ENCODE measurements around the gene RNF8. TPM values are rescaled to one million over a fixed set of nuclear protein-coding genes. Genes with fewer than 3 reads are reported as not detected.
"Not testable (repeated sequence)": the region's sequence is repeated elsewhere in the genome, so short reads cannot be mapped to it uniquely, and the experiment has no call there.

RNF8 gene
- total RNA-seq, 1 donor from 2014 or later: 13.1 TPM

DNA sequence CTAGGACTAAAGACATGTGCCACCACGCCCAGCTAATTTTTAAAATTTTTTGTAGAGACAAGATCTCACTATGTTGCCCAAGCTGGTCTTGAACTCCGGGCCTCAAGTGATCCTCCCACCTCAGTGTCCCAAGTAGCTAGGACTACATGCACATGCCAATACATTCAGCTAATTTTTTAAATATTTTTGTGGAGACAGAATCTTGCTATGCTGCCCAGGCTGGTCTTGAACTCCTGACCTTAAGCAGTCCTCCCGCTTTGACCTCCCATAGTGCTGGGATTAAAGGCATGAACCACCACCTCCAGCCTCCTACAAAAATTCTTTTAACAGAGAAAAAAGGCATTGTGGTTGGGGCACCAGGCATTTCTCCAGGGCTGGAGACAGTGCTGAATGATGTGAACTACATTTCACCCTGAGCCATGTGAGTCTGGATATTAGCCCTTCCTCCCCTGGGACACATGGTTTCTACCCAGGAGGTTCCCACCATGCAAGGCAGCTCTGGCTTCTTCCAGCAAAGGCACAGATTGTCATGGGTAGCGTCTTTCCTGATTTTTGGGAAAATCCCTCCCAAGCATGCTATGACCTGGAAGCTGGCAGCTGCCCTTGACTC, 42.9 kb downstream of the RNF8 start:
- no peaks in the 10 kb centered on the region for H3K27me3 ChIP-seq (ENCODE audit: low read depth)
- no peak for ATAC-seq
- TF ChIP-seq, protein P1, sequence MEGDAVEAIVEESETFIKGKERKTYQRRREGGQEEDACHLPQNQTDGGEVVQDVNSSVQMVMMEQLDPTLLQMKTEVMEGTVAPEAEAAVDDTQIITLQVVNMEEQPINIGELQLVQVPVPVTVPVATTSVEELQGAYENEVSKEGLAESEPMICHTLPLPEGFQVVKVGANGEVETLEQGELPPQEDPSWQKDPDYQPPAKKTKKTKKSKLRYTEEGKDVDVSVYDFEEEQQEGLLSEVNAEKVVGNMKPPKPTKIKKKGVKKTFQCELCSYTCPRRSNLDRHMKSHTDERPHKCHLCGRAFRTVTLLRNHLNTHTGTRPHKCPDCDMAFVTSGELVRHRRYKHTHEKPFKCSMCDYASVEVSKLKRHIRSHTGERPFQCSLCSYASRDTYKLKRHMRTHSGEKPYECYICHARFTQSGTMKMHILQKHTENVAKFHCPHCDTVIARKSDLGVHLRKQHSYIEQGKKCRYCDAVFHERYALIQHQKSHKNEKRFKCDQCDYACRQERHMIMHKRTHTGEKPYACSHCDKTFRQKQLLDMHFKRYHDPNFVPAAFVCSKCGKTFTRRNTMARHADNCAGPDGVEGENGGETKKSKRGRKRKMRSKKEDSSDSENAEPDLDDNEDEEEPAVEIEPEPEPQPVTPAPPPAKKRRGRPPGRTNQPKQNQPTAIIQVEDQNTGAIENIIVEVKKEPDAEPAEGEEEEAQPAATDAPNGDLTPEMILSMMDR (IDR thresholded peaks at IDR 0.05): no peak

DNA sequence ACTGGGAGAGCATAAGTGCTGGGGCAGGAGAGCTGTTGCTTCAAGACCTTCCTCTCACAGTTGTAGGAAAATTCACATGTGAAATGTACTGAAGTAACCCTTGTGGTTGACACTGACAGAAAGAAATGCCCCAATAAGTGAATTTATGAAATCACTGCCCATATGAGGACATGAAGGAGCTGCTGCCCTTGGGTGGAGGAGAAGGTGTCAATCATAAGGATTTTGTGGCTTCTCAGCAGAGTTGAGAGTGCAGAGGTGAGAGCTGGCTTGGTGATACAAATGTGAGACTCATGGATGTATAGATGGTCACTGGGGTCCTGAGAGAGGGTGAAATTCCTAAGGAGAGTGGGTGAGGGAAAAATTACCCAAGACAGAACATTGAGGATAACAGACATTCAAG, 45.3 kb downstream of the RNF8 start:
- Histone ChIP-seq H3K9me3 (no peaks in the 10 kb centered on the region), H3K4me3 (no peak overlapping the region), H3K4me1 (no peaks in the 10 kb centered on the region), H3K27me3 (ENCODE audit: low read depth) (no peaks in the 10 kb centered on the region), H3K27ac (no peak overlapping the region), H3K36me3 (no peaks in the 10 kb centered on the region)
- ATAC-seq (no peak), DNase-seq (no peak)
- intact Hi-C loops (cut with DNase I): no loop called here
- TF ChIP-seq, protein P1 (IDR thresholded peaks at IDR 0.05): no peak

More for the DNA sequence above, 42.9 kb downstream of the RNF8 start:
- Histone ChIP-seq H3K4me3 (no peak overlapping the region), H3K4me1 (no peaks in the 10 kb centered on the region), H3K27ac (no peak overlapping the region), H3K9me3 (no peaks in the 10 kb centered on the region), H3K36me3 (peaks cover 12% of the 10 kb centered on the region)
- DNase-seq: no peak
- intact Hi-C loops (cut with DNase I): no loop called here

DNA sequence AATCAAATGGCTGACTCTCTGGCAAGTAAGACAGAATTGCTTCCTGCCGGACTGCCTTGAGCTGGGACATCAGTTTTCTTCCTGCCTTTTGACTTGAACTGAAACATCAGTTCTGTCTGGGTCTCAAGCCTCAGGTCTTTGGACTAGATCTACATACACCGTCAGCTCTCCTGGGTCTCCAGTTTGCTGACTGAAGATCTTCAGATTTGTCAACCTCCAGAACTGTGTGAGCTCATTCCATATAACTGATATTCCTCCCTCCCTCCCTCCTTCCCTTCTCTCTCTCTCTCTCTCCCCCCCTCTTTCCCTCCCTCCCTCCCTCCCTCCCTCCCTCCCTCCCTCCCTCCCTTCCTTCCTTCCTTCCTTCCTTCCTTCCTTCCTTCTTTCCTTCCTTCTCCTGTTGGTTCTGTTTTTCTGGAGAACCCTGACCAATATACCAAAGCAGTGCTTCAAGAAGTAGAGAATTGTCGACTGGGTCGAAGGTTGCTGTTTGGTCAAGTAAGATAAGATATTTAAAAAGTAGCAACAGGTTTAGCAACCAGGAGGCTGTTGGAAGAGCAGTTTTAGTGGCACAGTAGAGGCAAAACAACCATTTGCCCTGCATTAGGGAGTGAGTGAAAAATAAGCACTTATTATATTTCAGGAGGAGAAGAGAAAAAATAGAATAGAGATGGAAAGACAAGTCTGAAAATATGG, 46.2 kb downstream of the RNF8 start:
- no peak overlapping the region for H3K27ac ChIP-seq
- no peak for DNase-seq
- no peaks in the 10 kb centered on the region for H3K9me3 ChIP-seq
- H3K36me3 ChIP-seq: no peaks in the 10 kb centered on the region
- no peaks in the 10 kb centered on the region for H3K4me1 ChIP-seq
- ATAC-seq: no peak
- H3K4me3 ChIP-seq: no peak overlapping the region
- intact Hi-C loops (cut with DNase I): no loop called here
- no peaks in the 10 kb centered on the region for H3K27me3 ChIP-seq (ENCODE audit: low read depth)
- TF ChIP-seq, protein P1 (IDR thresholded peaks at IDR 0.05): no peak

DNA sequence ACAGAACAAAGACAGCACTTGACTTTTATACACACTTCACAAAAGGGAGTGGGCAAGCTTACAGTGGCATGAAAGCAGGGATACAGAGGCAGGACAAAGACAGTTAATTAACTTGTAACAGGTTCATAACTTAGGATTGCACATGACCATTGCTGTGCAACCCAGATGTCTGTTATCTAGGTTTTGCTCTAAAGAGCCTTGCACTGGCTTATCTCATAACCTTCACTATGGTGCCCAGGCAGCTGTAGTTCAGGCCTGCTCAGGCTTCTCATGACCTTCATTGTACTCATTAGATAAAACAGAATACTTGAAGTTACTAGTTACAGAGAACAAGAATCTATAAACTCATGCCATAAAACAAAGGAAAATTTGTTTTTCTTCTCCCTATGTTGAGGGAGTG, 47.9 kb downstream of the RNF8 start:
- H3K36me3 ChIP-seq; H3K4me3 ChIP-seq; H3K27me3 ChIP-seq (ENCODE audit: low read depth); ATAC-seq; H3K4me1 ChIP-seq; intact Hi-C loops (cut with DNase I); H3K9me3 ChIP-seq; DNase-seq; H3K27ac ChIP-seq: not testable (repeated sequence)

DNA sequence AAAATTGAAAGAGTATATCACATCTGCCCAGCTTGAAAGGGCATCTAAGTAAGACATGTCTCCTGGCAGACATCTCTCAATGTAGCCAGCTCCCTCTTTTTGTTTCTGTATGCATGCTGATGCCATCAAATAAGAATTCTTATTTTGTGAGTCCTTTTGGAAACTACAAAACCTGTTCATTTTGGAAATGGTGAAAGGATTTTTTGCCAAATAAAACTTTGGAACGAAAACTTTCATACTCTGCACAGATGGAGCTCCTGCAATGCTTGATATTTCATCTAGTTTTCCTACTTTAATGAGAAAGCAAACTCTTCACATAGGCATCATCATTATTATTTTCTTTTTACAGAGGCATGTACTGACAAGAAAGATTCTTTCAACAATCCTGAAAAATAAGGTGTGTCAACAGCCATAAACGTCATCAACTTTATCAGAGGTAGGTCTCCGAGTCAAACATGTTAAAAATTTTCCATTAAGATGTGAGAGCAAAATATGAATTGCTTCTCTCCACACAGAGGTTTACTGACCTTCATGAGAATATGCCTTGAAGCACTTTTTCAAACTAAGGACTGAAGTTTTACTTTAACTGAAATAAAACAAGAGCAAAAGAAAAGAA, 53.1 kb downstream of the RNF8 start:
- Histone ChIP-seq H3K27ac (no peak overlapping the region), H3K4me3 (no peak overlapping the region), H3K9me3 (no peaks in the 10 kb centered on the region), H3K36me3 (no peaks in the 10 kb centered on the region), H3K4me1 (no peaks in the 10 kb centered on the region), H3K27me3 (ENCODE audit: low read depth) (no peaks in the 10 kb centered on the region)
- intact Hi-C loops (cut with DNase I): no loop called here
- no peak for DNase-seq
- TF ChIP-seq, protein P1 (IDR thresholded peaks at IDR 0.05): no peak
- no peak for ATAC-seq

DNA sequence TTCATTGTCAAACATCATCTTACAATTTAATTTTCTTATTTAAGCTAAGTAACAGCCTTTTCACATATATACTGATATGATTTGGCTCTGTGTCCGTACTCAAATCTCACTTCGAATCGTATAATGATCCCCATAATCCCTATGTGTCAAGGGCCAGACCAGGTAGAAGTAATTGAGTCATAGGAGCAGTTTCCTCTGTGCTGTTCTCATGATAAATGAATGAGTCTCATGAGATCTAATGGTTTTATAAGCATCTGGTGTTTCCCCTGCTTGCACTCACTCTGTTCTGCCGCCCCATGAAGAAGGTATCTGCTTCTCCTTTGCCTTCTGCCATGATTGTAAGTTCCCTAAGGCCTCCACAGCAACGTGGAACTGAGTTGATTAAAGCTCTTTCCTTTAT, 54.2 kb downstream of the RNF8 start:
- no peaks in the 10 kb centered on the region for H3K27me3 ChIP-seq (ENCODE audit: low read depth)
- TF ChIP-seq, protein P1 (IDR thresholded peaks at IDR 0.05): no peak
- DNase-seq (no peak), ATAC-seq (no peak)
- intact Hi-C loops (cut with DNase I): no loop called here
- H3K27ac ChIP-seq: no peak overlapping the region
- no peaks in the 10 kb centered on the region for H3K9me3 ChIP-seq
- H3K4me3 ChIP-seq: no peak overlapping the region
- no peaks in the 10 kb centered on the region for H3K36me3 ChIP-seq
- no peaks in the 10 kb centered on the region for H3K4me1 ChIP-seq

Measured in lower lobe of right lung (tissue), 2 donors.